Activated B cell treated with CpG ODN at 0.5 μM for 24 hours (primary cell): ENCODE measurements around the gene TSHZ2. TPM values are rescaled to one million over a fixed set of nuclear protein-coding genes. Genes with fewer than 3 reads are reported as not detected.

Experiments
- ATAC-seq: fragments of 200-7000 bp; cut with Tn5 transposase; one replicate; pipeline ENCODE4 v1.10.0; 2021; ENCODE audit warnings: low read depth, mild to moderate bottlenecking, moderate library complexity
- CTCF ChIA-PET: fragments of 350-600 bp; sonication (Branson Sonifier 250); formaldehyde crosslinking; loops from one replicate; lab custom pipeline; 2021; ENCODE audit warnings: antibody characterized with exemption; lab: Charles Lee
- POLR2A ChIA-PET: fragments of 350-600 bp; sonication (Branson Sonifier 250); formaldehyde crosslinking; loops from one replicate; lab custom pipeline; 2021; ENCODE audit warnings: antibody characterized with exemption; lab: Charles Lee
- DNase-seq: peaks from one replicate; pipeline ENCODE4 v3.0.0; 2022
- H3K27ac Mint-ChIP-seq: one replicate; pipeline ENCODE4 v1.8.0; 2020; ENCODE audit warnings: mixed read lengths
- H3K27me3 Mint-ChIP-seq: one replicate; pipeline ENCODE4 v1.8.0; 2021; ENCODE audit warnings: mixed read lengths
- H3K36me3 Mint-ChIP-seq: one replicate; pipeline ENCODE4 v1.8.0; 2021; ENCODE audit warnings: low read depth, mixed read lengths
- H3K4me1 Mint-ChIP-seq: one replicate; pipeline ENCODE4 v1.8.0; 2021; ENCODE audit warnings: mixed read lengths
- H3K4me3 Mint-ChIP-seq: one replicate; pipeline ENCODE4 v1.8.0; 2020; ENCODE audit warnings: mild to moderate bottlenecking, mixed read lengths
- H3K9me3 Mint-ChIP-seq: one replicate; pipeline ENCODE4 v1.8.0; 2020; ENCODE audit warnings: mixed read lengths
- intact Hi-C: fragments of 100-400 bp; cut with micrococcal nuclease; formaldehyde crosslinking; loops from one replicate; pipeline ENCODE4 v1.15.1; 2024
- total RNA-seq: library from RNA; stranded (reverse); gene quantifications from 2 replicates; pipeline ENCODE4 v1.2.3, GENCODE V29; 2022
- TF ChIP-seq, protein P1 (sequence below): fragments of 200-600 bp; IDR thresholded peaks from one replicate; pipeline ENCODE4 v1.8.0; 2022; ENCODE audit warnings: antibody characterized with exemption, mild to moderate bottlenecking

Gene TSHZ2
- total RNA-seq, 1 donor from 2014 or later = 1.7 TPM

DNA sequence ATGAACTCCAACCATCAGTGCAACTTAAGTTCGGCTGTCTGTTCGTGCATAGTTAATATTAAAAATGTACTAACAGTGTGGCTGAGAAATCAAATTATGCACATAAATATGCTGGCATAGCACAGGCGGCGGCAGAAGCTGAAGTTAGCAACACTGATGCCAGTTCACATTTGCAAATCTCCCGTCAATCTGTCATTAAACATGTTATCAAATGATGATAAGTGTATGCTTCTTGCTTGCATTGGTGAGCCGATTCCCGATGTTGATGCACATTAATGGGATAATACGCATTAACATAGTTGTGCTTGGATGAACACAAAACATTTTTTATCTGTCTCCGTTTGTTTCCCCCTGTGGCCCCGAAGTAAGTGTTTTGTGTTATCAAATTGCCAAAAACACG lies 312.1 kb downstream of the TSHZ2 start:
- DNase-seq = no peak
- H3K9me3 Mint-ChIP-seq = no peaks in the 10 kb centered on the region

DNA sequence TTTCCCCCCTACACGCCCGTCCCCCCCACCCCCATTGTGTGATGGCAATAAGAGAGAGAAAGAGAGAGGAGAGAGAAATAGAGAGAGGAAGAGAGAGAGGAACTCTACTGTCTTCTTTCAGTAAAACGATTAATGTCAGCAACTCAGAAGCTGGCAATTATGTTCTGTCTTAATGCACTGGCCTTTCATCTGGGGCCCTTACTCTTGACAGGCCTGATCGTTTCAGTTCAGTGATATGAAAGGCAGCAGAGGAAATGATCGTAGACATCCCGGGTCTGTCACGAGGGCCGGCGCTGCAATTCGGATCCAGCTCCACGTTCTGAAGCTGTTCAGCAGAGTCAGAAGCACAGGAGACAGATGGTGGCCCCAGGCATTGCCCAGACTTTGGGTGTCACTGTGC lies 312.5 kb downstream of the TSHZ2 start:
- peaks cover 5% of the 10 kb centered on the region for H3K27me3 Mint-ChIP-seq
- no peak overlapping the region for H3K4me3 Mint-ChIP-seq
- TF ChIP-seq, protein P1, sequence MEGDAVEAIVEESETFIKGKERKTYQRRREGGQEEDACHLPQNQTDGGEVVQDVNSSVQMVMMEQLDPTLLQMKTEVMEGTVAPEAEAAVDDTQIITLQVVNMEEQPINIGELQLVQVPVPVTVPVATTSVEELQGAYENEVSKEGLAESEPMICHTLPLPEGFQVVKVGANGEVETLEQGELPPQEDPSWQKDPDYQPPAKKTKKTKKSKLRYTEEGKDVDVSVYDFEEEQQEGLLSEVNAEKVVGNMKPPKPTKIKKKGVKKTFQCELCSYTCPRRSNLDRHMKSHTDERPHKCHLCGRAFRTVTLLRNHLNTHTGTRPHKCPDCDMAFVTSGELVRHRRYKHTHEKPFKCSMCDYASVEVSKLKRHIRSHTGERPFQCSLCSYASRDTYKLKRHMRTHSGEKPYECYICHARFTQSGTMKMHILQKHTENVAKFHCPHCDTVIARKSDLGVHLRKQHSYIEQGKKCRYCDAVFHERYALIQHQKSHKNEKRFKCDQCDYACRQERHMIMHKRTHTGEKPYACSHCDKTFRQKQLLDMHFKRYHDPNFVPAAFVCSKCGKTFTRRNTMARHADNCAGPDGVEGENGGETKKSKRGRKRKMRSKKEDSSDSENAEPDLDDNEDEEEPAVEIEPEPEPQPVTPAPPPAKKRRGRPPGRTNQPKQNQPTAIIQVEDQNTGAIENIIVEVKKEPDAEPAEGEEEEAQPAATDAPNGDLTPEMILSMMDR = no peak
- DNase-seq (no peak), ATAC-seq (no peak)
- ChIA-PET CTCF (no interaction called here), POLR2A (no interaction called here)
- H3K27ac Mint-ChIP-seq = no peak overlapping the region
- H3K9me3 Mint-ChIP-seq = no peaks in the 10 kb centered on the region
- intact Hi-C loops = no loop called here
- no peaks in the 10 kb centered on the region for H3K36me3 Mint-ChIP-seq
- H3K4me1 Mint-ChIP-seq = no peaks in the 10 kb centered on the region

More for the DNA sequence above, 312.1 kb downstream of the TSHZ2 start:
- no peaks in the 10 kb centered on the region for H3K36me3 Mint-ChIP-seq
- H3K4me3 Mint-ChIP-seq = no peak overlapping the region
- CTCF ChIA-PET = no interaction called here
- peaks cover 2% of the 10 kb centered on the region for H3K27me3 Mint-ChIP-seq
- POLR2A ChIA-PET = no interaction called here
- no peak for ATAC-seq
- H3K4me1 Mint-ChIP-seq = no peaks in the 10 kb centered on the region
- H3K27ac Mint-ChIP-seq = no peak overlapping the region
- TF ChIP-seq, protein P1 = no peak
- intact Hi-C loops = no loop called here

DNA sequence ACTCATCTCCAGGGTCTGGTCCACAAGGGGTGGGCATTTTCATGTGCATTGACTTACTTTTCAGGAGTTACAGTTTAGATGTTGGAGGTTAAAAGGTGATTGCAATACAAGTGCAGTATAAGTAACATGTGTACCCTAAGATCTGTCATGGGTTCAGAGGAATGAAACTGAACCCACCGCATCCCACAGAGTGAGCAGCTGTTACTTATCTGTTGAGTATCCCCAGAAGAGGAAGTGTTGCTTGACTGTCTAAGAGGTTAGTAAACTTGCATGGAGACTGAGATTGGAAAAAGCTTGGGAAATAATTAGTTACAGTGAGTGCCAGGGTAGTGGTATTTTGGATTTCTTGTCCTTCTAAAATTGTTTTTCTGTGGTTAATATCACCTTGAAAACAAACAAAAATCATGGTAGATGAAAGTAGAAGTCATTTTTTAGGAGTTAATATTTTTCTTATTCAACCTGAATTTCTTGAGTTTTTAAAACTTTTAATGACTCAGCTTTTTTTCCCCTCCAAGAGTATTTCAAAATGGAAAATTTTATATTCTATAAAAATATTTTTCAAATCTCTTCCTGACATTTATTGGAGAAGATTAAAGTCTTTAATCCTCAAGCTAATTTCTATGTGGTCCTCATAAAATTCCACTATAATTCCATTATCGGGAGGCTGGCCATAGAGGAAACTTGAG lies 315.3 kb downstream of the TSHZ2 start:
- Mint-ChIP-seq H3K27me3 (peaks cover 9% of the 10 kb centered on the region), H3K27ac (no peak overlapping the region), H3K36me3 (no peaks in the 10 kb centered on the region), H3K4me3 (no peak overlapping the region), H3K4me1 (no peaks in the 10 kb centered on the region), H3K9me3 (no peaks in the 10 kb centered on the region)
- TF ChIP-seq, protein P1 = no peak
- DNase-seq (no peak), ATAC-seq (no peak)
- intact Hi-C loops = no loop called here
- CTCF ChIA-PET = interaction anchor here (0.7 kb wide), 1 partner anchor 10 kb away, joined by 3 read pairs; no protein-coding TSS in a partner anchor
- POLR2A ChIA-PET = no interaction called here

DNA sequence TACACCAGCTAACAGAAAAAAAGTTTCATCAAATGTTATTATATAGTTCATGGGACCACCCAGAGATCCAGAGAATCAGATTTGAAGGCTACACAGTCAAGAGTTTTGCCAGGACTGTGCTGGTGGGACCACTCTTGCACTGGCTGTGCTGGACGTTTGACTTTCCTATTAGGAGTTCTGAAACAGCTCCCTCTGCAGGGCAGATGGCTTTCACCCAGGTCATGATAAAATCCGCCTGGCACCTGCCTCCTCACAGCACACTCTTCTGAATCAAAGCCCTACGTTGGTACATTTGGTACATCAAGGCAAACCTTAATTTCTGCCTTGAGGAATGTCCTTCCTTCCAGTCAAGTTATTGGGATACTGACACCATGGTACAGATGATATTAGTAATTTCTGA lies 319.4 kb downstream of the TSHZ2 start:
- H3K4me3 Mint-ChIP-seq = no peak overlapping the region
- no peaks in the 10 kb centered on the region for H3K9me3 Mint-ChIP-seq
- no peak overlapping the region for H3K27ac Mint-ChIP-seq
- H3K36me3 Mint-ChIP-seq = no peaks in the 10 kb centered on the region
- H3K4me1 Mint-ChIP-seq = no peaks in the 10 kb centered on the region
- CTCF ChIA-PET = no interaction called here
- intact Hi-C loops = no loop called here
- POLR2A ChIA-PET = no interaction called here
- TF ChIP-seq, protein P1 = no peak
- DNase-seq = no peak
- ATAC-seq = no peak
- H3K27me3 Mint-ChIP-seq = peaks cover 11% of the 10 kb centered on the region

DNA sequence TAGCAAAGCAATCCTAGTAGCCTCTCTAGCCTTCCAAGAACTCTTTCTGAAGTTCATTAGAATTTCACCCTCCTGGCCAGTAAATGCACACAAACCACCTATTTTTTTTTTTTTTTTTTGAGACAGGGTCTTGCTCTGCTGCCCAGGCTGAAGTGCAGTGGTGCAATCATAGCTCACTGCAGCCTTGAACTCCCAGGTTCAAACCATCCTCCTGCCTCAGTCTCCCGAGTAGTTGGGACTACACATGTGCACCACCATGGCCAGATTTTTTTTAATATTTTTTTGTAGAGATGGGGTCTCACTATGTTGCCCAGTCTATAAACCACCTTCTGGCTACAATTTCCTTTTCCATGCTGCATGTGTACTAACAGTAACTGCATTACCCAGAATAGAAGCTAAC lies 320.2 kb downstream of the TSHZ2 start:
- no peak for ATAC-seq
- Mint-ChIP-seq H3K27me3 (peaks cover 11% of the 10 kb centered on the region), H3K9me3 (no peaks in the 10 kb centered on the region), H3K27ac (no peak overlapping the region), H3K36me3 (no peaks in the 10 kb centered on the region), H3K4me1 (no peaks in the 10 kb centered on the region), H3K4me3 (no peak overlapping the region)
- ChIA-PET CTCF (no interaction called here), POLR2A (no interaction called here)
- no peak for DNase-seq
- TF ChIP-seq, protein P1 = no peak
- intact Hi-C loops = no loop called here
